Erythroblast (primary cell): ENCODE measurements around the gene MTA2.
"Not testable (repeated sequence)": the region's sequence is repeated elsewhere in the genome, so short reads cannot be mapped to it uniquely, and the experiment has no call there.

Source experiments
- DNase-seq, 2 experiments: peaks; one replicate each; lab custom pipeline; 2025; lab: John Stamatoyannopoulos, UW
- GATA1 ChIP-seq: IDR thresholded peaks from 2 replicates; pipeline ENCODE4 v1.6.1; 2011; ENCODE audit warnings: low read depth, mild to moderate bottlenecking, control low read depth, low read length, moderate library complexity
- POLR2A ChIP-seq: IDR thresholded peaks from 2 replicates; pipeline ENCODE4 v1.6.1; 2011; ENCODE audit warnings: mild to moderate bottlenecking, low read length

The MTA2 gene

DNA sequence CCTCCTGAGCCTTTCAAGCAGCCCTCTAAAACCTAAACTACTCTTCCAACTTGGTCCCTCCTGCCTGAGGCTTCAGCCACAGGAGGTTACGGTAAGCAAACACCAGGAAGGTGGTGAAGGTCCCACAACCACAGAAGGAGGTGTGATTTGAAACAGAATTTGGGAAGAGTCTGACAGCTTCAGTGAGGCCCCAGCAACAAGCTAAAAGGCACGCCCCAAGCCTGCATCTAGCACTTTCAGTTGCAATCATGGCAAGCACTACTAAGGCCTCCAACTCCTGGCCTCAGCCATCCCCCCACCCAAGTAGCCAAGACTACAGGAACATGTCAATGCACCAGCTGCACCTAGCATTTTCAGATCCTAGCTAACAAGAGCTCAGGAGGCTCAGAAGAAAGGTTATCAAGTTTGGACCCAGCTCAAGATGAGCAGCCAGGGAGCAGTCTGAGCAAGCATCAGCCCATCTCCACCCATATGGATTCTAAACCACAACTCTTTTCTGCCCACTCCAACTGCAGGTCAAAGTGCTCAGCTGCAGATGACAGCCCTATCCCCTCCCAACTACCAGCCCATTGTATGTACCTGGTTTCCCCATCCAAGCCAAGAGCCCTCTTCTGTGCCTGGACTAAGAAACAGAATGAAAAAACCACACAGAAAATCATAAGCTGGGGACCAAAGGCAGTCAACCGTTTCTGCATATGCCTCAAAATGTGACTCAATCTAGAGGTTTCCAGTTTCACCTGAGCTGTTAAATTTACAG, 44.6 kb downstream of the MTA2 start:
- DNase-seq, result peak in 1 of 2 experiments; percentile 60
- TF ChIP-seq GATA1 (no peak), POLR2A (no peak)

DNA sequence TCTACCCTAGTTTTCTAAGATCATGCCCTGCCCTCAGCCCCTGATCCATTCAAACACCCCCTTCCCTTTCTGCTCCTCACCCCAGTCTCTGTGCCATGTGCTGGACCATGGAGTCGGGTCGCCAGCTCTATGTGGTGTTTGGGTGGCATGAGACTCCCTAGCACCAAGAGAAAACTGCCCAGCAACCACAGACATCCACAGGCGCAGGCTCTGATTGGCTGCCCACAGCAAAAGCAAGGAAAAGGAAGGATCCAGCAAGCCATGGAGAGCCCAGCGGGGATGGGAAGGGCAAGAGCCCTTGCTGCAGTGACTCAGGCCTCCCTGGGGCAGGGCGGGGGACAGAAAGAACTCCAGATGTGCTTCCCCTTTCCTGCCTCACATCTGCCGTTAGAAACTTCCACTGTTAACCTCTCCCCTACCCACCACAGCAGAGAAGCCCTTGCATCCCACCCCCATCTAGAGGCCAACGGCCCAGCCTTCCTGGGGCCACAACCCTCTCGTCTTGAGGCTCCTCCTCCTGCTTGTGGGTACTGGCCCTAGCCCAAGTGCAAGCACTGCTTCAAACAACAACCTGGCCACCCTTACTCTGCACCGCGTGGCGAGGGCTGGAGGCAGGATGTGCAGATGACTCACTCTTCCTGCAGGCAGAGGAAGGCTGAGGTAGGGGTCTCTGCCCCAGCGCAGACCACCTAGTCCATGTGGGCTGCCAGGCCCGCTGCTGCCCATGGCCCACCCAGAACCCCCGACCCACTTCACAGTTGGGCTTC, 45.4 kb downstream of the MTA2 start:
- TF ChIP-seq GATA1 (no peak), POLR2A (peak; percentile 24)
- peak; percentile 57 to 74 for DNase-seq

DNA sequence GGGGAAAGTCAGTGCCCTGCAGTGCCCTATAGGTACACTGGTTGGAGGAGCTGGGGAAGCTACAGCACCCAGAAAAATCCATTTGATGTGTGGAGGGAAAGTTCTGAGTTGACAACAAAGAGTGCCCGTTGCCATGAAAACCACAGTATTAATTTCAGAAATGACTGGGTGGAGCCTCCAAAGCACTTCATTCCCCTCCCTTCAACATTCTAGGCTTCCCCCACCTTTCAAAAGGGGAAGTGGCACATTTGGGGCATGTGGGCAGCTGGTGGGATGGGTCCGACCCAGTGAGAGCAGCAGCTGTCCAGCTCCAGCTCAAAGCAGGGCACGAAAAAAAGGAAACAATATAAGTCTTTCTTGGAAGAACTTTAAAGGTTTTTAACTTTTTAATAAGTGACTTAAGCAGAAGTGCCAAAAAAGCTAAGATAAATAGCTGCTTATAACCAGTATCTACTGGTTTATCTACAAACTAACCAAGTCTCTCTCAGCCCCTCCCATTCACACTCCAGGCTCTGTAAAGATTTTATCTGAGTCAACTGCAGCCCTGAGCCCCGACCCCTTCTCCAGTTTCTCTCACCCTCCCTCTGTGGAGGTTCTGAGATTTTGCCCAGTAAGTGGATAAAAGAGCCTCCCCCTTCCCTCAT, 46.1 kb downstream of the MTA2 start:
- DNase-seq, result peak; percentile 48 to 54
- peak; percentile 3 for TF ChIP-seq POLR2A
- no peak for TF ChIP-seq GATA1

DNA sequence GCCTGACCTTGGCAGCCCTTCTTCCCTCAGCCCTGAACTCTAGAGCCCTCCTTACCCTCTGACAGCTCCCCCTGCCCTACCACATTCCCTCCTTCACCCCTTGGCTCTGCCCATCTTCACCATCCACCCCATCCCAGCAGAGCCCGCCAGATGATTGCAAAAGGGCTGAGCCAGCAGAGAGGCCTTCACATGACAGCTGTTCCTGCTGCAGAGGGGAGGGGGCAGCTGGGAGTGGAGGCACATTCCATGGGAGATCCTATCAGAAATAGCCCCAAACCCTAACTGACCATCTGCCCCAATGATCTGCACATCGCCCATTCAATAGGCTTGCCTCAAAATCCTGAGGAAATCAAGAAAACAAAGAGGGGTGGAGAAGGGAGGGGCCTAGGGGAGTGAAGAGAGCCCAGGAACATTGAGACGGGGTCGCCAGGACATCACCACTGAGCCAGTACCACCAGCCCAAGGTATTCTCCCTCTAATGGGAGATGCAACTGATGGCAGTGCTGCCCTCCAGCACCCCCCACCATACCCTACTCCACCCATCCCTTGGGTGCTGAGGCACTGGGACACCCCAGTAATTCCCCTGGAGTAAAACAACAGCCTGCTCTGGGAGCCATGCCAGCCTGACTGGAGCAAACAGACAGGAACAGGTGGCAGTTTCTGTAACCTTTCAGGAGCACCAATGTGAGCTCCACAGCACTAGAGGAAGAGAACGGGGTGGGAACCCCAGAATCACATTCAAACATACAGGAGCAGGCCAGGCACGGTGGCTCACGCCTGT, 47.1 kb downstream of the MTA2 start:
- no peak for TF ChIP-seq GATA1
- no peak for TF ChIP-seq POLR2A
- no peak for DNase-seq

DNA sequence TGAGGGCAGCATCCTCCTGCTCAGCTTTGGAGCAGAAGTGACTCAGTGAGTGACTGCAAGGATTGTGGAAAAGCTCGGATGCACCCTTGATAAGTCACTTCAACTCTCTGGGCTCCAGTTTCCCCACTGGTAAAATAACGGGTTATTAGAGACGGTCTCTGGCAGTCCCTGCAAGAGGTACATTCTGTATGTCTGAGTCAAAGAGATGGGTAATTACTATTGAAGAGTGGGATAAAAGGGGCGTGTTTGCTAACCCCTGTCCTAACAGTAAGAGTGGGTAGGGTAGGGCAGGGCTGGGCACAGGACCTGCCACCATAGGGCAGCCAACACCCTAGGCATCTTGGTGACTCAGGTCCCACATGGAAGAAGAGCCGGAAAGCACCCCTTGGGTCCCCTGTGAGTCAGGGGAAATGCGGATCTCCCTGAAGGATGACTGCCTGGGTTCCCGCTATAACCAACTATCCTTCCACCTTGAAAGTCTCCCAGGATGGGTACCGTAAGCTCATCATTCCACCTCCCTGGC, 47.8 kb downstream of the MTA2 start:
- TF ChIP-seq GATA1 (no peak), POLR2A (no peak)
- no peak for DNase-seq

DNA sequence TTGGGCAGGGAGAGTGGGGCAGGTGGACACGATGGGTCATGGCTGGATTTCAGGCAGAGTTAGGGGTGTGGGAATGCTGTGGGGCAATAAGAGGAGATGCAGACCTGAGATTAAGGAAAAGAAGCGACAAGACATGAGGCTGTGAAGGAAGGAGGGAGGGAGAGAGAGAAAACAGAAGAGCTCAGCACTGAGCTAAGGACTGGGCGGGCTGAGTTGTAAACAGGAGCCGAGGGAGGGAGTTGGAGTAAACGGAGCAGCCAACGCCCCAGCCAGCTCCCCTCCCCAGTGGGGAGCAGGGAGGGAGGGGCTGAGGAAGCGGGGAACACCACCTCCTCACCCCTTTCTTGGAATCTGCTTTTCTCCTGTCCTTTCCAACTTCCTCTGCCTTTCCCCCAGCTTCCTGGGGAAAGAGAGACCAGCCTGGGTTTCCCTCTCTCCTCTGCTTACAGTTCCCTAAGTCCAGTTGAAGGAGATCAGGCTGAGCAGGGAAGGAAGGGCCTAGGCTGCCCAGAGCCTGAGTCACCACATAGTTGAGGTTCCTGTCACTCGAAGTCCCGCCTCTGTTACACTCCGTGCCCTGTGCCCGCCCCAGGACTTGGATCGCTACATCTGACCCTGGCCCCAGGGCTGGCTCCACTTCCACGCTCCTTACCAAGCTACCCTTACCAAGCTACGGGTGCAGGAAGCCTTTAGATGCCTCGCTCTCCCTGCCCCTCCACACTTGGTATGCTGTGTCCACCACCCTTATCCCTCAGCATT, 48.4 kb downstream of the MTA2 start:
- peak; percentile 56 for TF ChIP-seq POLR2A
- TF ChIP-seq GATA1, result no peak
- DNase-seq, result peak; percentile 81 to 87

DNA sequence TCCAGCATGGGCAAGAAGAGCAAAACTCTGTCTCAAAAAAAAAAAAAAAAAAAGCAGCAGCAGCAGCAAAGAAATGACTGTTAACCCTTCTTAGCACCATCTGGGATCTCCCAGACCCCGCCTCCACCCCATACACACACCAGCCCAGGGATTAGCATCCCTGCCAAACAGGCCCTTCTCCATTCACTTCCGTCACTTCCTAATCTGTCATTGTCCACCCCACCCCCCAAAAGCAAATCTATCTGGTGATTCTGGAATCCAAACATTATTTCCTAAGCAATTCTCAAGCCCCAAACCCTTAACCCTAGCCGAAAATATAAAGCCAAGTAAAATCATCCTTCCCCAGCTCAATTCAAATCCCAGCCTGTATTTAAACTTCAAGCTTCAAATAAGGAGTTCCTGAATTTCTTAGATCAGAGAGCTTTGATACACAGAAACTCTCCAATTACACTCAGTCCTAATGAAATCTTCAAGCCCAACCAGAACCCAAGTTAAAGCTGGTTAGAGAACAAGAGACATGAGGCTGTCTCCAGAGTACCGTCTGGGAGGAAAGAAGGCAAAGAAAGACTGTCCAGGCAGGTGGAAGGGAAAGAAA, 49.1 kb downstream of the MTA2 start:
- TF ChIP-seq POLR2A, result no peak
- no peak for TF ChIP-seq GATA1
- no peak for DNase-seq

DNA sequence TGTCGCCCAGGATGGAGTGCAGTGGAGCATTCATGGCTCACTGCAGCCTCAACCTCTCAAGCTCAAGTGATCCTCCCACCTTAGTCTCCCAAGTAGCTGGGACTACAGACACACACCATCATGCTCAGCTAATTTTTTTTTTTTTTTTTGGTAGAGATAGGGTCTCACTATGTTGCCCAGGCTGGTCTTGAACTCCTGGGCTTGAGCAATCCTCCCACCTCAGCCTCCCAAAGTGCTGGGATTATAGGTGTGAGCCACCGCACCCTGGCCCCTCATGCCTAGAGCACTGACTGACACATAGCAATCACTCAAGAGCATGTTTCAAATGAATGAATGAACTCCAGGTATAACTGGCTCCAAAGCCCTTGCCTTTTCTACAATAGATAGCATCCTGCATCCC, 51.2 kb downstream of the MTA2 start:
- DNase-seq, result not testable (repeated sequence)

DNA sequence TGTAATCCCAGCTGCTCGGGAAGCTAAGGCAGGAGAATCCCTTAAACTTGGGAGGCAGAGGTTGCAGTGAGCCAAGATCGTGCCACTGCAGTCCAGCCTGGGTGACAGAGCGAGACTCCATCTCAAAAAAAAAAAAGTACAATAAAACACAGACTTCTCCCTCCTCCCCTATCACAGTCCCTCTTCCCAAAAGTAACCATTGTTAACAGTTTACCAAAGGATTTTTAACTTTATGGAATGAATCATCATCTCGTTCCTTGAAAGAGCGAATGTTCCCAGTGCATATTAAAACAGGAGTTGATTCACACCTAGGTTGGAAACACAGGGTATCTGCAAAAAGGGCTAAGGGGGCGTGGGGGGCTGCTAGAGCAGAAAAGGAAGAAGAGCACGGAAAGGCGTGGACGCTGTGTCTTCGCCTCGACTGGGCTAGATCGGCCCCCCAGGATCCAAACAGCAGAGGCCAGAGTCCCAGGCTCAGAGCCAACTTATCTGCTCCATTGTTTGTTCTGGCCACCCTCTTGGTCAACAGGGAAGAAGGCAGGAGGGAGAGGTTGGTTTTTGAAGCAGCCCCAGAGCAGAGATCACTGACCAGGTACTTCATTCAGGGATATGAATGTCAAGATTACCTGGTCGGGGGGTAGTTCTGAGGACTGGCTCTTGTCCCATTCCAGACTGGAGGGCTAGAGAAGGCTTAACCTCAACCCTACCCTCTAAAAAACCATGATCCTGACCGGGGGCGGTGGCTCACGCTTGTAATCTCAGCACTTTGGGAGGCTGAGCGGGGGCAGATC, 52.9 kb downstream of the MTA2 start:
- TF ChIP-seq POLR2A, result no peak
- TF ChIP-seq GATA1, result no peak
- DNase-seq, result no peak

DNA sequence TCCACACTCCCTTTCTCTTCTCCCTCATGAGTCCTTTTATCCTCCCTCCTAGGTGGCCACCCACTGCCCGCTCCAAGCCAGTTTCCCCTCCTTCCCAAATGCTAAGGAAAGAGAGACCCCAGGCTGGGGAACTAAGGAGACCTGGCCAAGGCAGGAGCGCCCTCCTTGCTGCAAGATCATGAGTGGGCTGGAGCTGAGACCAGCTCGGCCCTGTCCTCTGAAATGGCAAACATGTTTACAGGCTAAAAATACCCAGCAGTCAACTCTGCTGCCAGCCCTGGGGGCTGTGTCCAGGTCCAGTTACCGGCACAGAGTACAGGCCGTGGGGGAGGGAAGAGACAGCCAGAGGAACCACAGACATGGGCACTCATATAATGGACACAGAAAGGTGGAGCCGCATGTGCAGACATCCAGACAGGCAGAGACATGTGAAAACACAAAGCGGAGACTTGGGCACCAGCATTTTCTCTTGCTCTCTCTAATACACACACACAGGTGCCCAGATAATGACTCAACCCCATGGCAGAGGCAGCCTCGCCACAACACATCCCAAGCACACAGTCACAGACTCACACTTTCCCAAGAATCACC, 53.9 kb downstream of the MTA2 start:
- DNase-seq, result no peak
- TF ChIP-seq POLR2A (no peak), GATA1 (no peak)

DNA sequence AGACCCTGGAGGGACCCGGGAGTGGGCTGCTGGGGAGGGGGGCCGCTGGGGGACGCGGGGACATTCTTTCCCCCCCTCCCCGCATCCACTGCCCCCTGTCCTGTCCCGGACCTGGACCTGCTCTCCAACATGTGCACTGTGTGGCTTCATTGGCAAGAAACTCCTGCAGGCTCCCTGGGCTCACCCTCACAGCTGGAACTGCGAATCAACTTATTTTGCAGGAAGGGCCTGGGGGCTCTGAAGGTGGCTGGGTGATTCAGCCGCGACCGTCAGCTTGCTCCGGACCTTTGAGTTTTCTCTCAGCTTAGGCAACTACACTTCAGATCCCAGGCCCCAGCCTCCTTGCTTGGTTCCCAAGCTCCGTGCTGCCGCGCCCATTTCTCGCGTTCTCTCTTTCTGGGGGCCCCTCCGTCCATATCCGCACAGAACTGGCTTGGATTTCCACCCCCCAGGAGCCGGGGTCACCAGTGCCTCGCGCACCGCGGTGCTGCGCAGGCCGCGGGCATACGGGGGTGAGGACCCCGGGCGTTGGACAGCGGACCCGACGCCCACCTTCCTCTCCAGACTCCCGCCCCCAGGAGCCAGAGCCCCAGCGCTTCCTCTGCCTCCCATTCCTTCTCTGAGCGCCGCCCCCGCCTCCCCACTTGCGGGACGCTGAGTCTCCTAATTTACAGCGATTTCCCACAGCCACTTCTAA, 54.6 kb downstream of the MTA2 start:
- DNase-seq, result no peak
- no peak for TF ChIP-seq POLR2A
- TF ChIP-seq GATA1, result no peak
